Endothelial cell of hepatic sinusoid (primary cell): ENCODE results near the gene AICDA.
"Not testable (repeated sequence)": the region's sequence is repeated elsewhere in the genome, so short reads cannot be mapped to it uniquely, and the experiment has no call there.

Experiments used
- in situ Hi-C: cut with HindIII; loops from 2 replicates; pipeline ENCODE4 v1.10.0; 2017; ENCODE audit warnings: low sequenced_read_pairs

AICDA gene

DNA sequence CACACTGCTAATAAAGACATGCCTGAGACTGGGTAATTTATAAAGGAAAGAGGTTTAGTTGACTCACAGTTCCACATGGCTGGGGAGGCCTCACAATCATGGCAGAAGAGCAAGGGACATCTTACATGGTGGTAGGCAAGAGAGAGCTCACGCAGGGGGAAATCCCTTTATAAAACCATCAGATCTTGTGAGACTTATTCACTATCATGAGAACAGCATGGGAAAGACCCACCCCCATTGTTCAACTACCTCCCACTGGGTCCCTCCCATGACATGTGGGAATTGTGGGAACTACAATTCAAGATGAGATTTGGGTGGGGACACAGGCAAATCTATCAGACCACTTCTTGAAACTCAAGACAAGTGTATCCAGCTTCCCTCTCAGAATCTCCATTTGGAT, 1.2 kb upstream of the AICDA start:
- in situ Hi-C loops, result not testable (repeated sequence)

DNA sequence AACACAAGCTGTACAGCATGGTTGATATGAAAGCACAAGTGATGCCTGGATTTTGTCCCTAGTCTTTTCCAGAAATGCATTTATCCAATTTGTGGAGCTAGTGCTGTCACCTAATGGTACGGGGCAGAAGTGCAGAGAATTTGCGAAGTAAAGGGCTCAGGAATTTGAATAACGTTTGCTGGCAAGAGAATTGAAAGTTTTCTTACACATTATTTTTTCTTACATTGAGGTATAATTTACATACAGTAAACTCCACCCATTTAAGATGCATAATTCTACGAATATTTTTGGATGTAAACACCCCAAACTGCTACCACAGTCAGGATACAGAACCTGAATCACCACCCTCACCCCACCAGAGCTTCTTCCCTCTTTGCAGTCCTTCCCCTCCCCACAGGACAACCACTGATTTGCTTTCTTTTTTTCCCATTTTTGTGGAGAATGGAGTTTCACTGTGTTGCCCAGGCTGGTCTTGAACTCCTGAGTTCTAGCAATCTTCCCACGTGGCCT, 3.5 kb downstream of the AICDA start:
- in situ Hi-C loops, result no loop called here

DNA sequence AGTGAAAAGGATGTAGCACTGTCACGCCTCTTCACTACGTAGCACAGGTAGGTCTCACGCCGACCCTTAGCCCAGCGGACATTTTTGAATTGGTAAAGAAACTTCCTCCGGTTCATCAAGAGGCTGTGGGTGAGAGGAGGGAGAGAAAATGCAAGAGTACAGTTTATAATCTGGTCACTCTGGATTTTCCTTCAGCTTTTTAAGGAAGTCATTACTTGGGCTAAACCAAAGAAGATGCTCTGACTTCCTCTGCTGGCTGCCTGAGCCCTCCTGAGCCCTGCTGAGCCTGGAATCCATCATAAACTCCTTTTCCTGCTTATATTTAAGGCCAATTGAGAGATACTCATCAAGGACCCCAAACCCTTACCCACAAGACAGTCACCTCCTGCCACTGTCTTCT, 5.8 kb downstream of the AICDA start:
- in situ Hi-C loops, result no loop called here

DNA sequence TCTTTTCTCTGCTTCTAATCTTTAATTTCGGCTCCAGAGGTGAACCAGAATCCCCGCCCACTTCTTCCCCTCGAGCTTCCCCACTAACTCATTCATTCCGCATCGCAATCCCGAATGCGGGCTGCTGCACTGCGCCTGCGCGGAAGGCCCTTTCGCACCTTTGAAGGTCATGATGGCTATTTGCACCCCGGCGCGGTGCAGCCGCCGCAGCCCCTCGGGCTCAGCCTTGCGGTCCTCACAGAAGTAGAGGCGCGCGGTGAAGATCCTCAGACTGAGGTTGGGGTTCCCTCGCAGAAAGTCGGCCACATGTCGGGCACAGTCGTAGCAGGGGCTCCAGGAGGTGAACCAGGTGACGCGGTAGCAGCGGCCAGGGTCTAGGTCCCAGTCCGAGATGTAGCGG, 7.6 kb downstream of the AICDA start:
- in situ Hi-C loops, result no loop called here

DNA sequence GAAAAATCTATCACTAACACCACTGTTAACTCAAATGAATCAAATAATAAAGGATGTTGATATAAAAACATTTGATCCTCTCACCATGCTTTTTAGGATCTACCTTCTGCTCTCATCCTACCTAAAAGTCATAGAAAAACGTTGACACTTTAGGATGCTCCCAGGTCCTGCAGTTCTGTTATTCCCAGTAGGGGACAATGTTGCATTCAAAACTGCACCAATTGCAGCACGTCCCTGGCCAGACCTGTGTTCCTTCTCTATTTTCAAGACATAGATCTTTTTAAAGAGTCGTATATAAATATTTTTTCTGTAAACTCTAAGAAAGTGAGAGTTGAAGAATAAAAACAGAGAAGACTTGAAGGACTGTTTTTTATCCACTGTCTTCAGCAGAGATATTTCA, 8.8 kb downstream of the AICDA start:
- in situ Hi-C loops, result no loop called here

DNA sequence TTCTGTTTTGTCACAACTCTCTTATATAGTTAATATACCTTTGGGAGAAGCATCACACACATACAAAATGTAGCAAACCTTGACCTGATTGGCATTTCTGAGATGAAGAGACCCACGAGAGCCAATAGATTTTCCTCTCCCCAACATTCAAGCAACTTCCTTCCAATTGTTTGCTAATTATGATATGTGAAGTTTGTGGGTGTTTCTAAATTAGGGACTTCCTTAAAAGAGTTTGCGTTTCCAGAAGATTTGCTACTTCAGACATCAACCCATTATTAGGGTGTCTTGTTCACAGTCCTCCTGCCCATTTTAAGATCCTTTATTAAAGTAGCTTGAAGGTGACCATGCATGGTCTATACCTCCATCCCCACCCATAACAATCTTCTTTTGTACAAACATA, 9.4 kb downstream of the AICDA start:
- in situ Hi-C loops, result no loop called here

DNA sequence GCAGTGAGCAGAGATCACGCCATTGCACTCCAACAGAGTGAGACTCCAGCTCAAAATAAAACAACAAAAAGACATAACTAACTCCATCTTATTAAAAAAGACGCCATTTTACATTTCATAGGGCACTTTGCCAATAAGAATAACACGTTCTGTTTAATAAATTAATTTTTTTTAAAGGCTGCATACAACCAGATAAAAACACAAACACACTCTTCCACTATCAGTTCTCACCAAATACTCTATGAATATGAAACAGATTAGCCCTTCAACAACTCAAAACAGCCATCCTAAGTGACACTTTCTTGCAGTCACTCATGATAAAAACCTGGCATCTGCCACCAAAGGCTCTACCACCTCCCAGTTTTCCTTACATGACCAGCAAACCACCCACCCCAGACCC, 16.1 kb downstream of the AICDA start:
- in situ Hi-C loops, result no loop called here

DNA sequence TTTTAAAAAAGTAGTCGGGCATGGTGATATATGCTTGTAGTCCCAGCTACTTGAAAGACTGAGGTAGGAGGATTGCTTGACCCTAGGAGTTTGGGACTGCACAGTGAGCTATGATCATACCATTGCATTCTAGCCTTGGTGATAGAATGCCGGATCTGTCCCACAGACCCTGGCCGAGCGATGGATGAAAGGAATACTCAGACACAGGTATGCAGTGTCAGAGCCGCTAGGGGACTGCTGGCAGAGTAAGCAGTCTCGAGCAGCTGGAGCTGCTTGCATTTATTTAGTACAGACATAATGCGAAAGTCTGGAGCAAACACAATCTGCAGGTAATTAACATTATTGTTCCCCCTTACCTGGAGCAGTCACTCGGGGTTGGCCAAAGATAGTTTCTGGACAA, 18.6 kb downstream of the AICDA start:
- in situ Hi-C loops, result no loop called here

DNA sequence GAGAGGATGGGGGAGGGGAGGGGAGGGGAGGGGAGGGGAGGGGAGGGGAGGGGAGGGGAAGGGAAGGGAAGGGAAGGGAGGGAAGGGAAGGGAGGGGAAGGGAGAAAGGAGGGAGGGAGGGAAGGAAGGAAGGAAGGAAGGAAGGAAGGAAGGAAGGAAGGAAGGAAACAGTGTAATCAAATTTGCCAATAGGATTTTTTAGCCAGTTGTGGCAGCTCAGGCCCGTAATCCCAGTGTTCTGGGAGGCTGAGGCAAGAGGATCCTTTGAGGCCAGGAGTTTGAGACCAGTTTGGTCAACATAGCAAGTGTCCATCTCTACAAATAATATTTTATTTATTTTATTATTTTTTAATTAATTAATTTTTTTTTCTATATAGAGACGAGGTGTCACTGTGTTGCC, 19.4 kb downstream of the AICDA start:
- in situ Hi-C loops, result no loop called here

DNA sequence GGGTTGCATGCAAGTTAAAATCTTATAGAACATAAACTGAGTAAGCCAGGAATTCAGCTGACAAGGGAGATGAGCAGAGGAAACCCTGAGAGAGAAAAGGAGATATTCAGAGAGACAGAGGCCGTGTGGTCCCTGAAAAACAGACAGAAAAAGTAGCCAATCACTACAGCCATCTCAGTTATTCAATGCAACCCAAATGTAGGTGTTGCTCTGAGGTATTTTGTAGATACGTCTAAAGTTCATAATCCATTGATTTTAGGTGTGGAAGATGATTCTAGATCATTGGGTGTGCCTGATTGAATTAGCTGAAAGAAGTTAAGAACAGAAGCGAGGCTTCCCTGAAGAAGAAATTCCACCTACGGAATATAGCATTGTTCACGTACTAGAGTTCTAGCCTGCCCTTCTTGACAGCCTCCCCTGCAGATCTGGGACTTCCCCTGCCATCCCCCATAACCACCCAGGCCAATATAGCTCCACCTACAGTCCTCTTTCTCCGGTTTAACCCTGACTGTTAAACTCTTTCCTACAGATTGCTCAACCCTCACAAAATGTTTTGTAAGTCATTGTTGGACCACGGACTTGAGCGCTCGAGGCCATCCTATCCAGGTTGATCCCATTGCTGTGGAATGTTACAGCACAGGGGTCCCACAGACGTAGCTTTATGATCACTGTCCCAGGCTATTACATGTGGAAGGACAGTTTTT, 21.7 kb downstream of the AICDA start:
- in situ Hi-C loops, result no loop called here

DNA sequence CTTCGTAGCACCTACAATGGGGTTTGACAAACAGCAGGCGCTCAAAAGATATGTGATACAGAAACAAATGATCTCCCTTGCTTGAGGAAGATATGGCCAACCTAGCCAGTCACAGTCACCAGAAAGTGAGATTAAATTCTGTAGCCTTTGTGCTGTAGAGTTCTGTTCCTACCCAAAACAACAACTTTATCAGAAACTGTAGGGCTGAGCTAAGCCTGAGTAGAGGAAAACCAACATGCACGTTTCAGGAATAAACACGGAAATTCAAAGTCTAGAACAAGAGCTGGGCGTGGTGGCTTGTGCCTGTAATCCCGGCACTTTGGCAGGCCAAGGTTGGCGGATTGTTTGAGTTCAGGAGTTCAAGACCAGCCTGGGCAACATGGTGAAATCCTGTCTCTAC, 23.0 kb downstream of the AICDA start:
- in situ Hi-C loops, result no loop called here

DNA sequence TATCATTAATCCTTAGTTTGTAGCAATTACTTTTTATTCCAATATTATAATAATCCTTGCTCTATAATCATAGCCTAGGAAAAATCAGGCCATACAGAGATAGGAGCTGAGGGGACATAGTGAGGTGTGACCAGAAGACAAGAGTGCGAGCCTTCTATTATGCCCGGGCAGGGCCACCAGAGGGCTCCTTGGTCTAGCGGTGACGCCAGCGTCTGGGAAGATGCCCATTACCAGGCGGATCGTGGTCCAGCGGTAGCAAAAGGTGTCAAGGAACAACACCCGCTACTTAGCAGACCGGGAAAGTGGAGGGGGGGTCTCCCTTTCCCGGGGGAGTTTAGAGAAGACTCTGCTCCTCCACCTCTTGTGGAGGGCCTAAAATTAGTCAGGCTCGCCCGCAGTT, 28.2 kb downstream of the AICDA start:
- in situ Hi-C loops, result not testable (repeated sequence)

DNA sequence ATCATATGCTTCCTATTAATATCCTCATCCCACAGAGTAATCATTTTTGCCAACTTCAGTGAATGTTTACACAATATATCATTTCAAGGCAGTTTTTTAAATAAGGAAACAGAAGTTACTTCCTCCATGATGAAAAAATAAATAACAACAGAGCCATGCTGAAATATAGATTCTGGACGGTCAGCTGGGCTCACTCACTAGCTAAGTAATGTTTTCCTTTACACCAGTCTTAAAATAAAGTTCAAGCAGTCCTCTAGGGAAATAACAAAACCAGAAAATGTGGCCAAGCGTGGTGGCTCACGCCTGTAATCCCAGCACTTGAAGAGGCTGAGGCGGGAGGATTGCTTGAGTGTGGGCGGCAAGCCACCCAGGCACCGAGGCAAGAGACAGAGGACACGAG, 28.7 kb downstream of the AICDA start:
- in situ Hi-C loops, result no loop called here

DNA sequence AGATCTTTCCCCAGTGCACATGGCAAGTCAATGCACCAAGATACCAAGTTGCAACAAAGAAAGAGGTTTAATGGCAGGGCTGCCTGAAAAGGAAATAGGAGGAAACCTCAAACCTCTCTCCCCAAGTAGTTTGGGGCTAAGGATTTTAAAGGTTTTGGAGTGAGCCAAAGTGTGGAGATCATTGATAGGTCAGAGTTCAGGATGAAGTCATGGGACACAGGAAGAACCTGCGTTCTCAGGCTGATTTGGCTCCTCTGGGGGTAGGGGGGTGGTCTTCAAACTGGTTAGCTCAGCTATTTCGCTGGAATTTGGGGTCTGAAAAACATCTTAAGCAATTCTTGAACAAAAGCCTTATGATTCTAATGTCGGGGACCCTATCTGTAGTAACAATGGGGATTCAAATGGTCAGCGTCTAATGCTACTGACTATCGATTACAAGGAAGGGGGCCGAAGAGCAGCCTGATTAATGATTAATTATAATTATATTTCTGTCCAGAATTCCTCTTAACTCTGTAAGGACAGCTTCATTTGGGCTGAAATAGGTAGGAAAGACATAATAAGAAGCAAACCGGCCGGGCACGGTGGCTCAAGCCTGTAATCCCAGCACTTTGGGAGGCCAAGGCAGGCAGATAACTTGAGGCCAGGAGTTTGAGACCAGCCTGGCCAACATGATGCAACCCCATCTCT, 31.4 kb downstream of the AICDA start:
- in situ Hi-C loops, result no loop called here

DNA sequence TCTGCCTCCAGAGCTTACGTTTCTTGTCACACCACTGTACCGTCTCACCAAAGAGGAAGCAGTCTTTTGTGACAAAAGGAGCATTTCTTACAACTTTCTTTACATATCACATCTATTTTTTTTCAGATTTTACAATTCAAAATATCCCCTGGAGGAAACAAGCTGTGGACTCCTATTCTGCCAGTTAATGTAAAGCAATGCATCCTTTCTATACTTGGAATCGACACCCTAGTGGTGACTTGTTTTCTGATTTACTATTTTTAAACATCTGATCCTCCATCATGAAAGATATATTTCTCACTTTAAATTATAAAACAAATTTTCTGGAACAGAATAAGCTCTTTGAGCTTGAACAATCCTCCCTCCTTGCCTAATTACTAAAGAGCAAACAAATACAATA, 34.8 kb downstream of the AICDA start:
- in situ Hi-C loops, result no loop called here

DNA sequence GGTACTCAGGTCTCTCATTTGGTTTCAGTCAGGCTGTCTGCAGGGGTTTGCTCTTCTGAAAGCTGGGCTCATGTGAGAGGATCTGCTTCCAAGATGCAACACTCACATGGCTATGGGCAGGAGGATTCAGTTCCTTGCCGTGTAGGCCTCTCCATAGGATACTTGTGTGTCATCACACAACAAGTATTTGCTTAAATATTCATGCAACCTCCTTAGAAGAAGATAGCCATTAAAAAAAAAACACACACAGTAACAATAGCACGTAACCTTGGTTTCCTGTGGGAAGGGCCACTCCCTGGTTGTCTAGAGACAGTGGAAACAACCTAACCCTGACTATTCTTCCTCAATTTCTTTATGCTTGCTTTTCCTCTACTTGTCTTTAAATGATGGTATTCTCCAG, 40.2 kb downstream of the AICDA start:
- in situ Hi-C loops, result no loop called here

DNA sequence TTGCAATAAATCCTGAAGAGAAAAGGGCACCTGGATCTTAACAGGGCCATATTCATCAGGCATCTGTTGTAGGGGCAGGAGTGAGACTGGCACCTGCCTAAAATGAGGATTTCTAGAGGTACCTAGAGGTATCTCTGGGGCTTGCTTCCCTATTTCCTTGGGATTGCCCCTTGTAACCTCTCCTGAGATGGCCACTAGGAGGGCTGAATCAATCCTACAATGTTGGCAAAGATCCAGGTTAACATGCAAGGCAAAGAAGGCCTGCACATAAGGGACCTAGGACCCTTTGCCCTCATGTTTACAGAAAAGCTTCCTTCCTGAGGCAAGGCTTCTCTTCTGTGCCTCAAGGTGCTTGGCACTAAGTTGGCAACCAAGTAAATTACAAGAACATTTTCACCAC, 46.1 kb downstream of the AICDA start:
- in situ Hi-C loops, result no loop called here

DNA sequence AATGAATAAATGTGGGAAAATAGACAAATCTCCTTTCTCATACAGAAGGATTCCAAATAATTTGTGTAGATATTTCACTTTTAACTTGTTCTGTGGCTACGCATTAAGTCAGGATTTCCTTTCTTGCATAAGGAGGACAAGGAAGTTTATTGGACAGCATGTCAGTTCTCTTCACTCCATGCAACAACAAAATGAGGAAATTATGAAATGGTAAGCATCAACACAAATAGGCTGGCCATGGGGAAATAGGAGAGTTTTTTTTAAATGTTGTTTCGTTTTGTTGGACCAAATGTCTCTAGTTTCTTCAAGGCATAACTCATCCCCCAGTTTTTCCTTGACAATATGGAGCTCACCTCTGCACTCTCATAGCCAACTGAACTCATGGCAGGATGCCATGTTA, 46.6 kb downstream of the AICDA start:
- in situ Hi-C loops, result not testable (repeated sequence)

DNA sequence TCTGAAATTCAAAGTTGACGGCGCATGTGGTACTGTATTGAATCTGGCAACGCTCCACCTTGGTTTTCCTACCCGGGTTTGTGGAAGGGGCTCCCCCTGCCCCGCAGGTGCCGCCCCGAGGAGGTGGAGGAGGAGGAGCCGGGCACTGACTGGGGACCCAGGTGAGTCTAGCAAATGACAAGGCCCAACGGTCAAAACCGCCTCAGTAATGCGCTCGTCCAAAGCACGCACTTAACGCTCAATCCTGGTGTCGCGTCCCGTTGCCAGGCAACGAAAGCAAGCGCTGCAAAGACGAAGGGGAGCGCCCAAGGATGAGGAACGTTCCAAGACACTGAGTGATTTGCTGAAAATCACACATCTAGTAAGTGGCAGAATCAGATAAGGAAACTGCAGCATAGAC, 48.0 kb downstream of the AICDA start:
- in situ Hi-C loops, result no loop called here

DNA sequence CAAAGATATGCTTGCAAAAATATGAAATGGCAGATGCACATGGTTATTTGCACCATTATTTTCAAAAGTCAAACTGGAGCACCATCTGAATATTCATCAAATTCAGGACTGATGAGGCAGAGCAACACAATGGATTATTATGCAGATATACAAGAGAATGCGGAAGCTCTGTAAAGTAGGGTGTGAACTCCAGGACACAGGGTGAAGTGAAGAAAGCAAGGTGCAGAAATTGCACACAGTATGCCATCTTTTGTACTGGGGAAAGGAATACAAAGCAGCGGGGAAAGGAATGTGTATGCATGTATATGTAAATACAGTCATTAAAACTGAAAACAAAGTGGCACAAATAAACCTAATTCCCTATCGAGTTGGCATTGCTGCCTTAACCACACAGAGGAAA, 49.3 kb downstream of the AICDA start:
- in situ Hi-C loops, result no loop called here

DNA sequence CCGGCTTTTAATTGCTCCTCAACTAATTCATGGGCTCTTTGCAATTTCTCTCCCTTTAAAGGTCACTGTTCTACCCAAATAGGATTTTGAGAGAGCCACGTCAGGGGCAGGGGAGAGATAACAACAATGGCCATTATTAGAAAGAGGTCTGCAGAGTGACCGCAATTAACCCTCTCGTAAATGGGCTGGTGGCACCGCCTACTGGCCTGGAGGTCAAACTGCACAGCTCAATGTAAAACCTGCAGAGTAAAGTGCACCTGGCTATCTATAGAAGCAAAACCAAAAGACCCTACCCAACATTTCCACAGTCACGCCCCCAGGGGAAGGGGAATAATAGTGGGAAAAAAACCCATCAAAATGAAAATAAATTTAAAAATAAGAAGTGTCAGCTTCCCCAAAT, 50.3 kb downstream of the AICDA start:
- in situ Hi-C loops, result no loop called here

DNA sequence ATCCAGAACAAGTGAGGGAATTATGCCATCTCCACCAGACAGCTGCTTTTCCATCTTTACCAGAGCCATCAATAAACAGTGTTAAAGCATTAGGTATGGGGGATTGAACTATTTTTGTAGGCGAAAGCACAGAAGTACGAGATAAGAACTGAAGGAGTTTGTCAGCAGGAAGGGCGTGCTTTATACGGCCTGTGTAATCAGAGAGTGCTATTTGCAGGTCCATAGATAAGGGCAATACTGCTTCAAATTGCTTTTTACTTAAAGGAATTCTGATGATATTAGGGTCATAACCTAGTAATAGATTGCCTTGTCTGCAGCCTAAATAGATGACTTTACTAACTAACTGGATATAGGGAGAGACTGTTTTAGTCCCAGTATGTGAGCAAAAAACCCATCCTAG, 51.6 kb downstream of the AICDA start:
- in situ Hi-C loops, result no loop called here

DNA sequence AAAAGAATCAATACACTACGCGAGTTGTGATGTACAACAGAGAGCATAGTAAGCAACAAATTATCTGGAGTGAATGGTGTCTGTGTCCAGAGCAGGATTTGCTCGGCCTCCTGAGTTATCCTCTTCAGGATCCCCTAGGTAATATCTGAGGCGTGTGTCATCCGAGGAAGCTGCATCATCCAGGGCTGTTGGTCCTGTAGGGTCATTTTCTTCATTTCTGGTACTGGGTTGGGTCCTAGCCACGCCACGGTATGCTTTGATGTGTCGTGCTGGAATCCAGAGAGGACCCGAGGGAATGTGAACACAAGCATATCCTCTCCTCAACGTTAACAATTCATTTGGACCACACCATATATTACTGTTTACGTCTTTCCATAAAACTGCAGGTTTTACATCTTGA, 53.0 kb downstream of the AICDA start:
- in situ Hi-C loops, result no loop called here
